T-helper 17 cell (primary cell): ENCODE results near the gene GHRL. TPM values are rescaled to one million over a fixed set of nuclear protein-coding genes. Genes with fewer than 3 reads are reported as not detected.
"Not testable (repeated sequence)": the region's sequence is repeated elsewhere in the genome, so short reads cannot be mapped to it uniquely, and the experiment has no call there.

Experiments used
- ATAC-seq: fragments of 150-1000 bp; cut with Tn5 transposase; 2 replicates; pipeline ENCODE4 v1.10.0; 2021; ENCODE audit warnings: mild to moderate bottlenecking, moderate library complexity
- DNase-seq, 3 donors: peaks; one replicate each; pipeline versions ENCODE4 v3.0.0 to v3.0.0-alpha.2; 2020 to 2021
- H3K9me3 ChIP-seq: one replicate; pipeline ENCODE4 v1.7.0; 2013; ENCODE audit warnings: low read length, mild to moderate bottlenecking; ENCODE audit not compliant: control insufficient read depth, poor library complexity, severe bottlenecking
- H3K27ac Mint-ChIP-seq: one replicate; pipeline ENCODE4 v1.8.0; 2022; ENCODE audit warnings: mild to moderate bottlenecking, moderate library complexity, mixed read lengths
- H3K27me3 Mint-ChIP-seq: one replicate; pipeline ENCODE4 v1.8.0; 2022; ENCODE audit warnings: mixed read lengths
- H3K36me3 Mint-ChIP-seq: one replicate; pipeline ENCODE4 v1.8.0; 2022; ENCODE audit warnings: low read depth, mixed read lengths
- H3K4me1 Mint-ChIP-seq: one replicate; pipeline ENCODE4 v1.8.0; 2022; ENCODE audit warnings: mild to moderate bottlenecking, mixed read lengths
- H3K4me3 Mint-ChIP-seq: one replicate; pipeline ENCODE4 v1.8.0; 2022; ENCODE audit warnings: mild to moderate bottlenecking, moderate library complexity, mixed read lengths
- total RNA-seq, 4 donors: library from RNA in 2 of 4; stranded (reverse) in 2 of 4; gene quantifications; one replicate each; pipeline ENCODE4 v1.2.3 and lab custom pipeline; 2022 to 2026

GHRL gene
- total RNA-seq, 2 donors from 2014 or later: 0.73 to 0.85 TPM

DNA sequence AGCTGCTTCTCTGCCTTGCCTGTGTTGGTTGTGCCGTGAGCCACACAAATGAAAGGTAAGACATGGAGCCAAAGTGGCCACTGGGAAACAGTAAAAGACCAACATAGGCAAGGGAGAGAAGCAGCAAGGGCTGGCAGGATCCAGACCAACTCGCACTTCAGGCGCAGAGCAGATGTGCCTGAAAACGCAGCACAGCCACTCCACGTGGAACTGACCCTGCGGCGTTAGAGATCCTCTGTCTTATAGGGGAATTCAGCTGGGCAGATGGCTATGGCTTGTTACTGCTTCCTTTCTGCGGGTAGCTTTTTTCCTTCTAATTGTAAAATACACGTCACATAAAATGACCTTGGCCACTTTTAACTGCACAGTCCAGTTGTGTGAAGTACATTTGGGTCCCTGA lies 10.4 kb upstream of the GHRL start:
- Mint-ChIP-seq H3K36me3 (peaks cover 3% of the 10 kb centered on the region), H3K27me3 (no peaks in the 10 kb centered on the region), H3K27ac (no peak overlapping the region), H3K4me1 (peaks cover 8% of the 10 kb centered on the region), H3K4me3 (no peak overlapping the region)
- DNase-seq (no peak), ATAC-seq (no peak)
- H3K9me3 ChIP-seq: no peaks in the 10 kb centered on the region

GRCh38 chr3:10300087-10300486 lies 7.3 kb upstream of the GHRL start:
- DNase-seq (no peak), ATAC-seq (no peak)
- peak overlapping the region; percentile 93 for H3K27ac Mint-ChIP-seq
- H3K4me3 Mint-ChIP-seq: no peak overlapping the region
- peaks cover 3% of the 10 kb centered on the region for H3K4me1 Mint-ChIP-seq
- H3K27me3 Mint-ChIP-seq: no peaks in the 10 kb centered on the region
- H3K36me3 Mint-ChIP-seq: peaks cover 2% of the 10 kb centered on the region
- no peaks in the 10 kb centered on the region for H3K9me3 ChIP-seq

- peaks cover 2% of the 10 kb centered on the region for H3K36me3 Mint-ChIP-seq
- H3K4me3 Mint-ChIP-seq: no peak overlapping the region
- H3K9me3 ChIP-seq: no peaks in the 10 kb centered on the region
- peak overlapping the region; percentile 93 for H3K27ac Mint-ChIP-seq
- no peaks in the 10 kb centered on the region for H3K27me3 Mint-ChIP-seq
- ATAC-seq: no peak
- no peak for DNase-seq
- H3K4me1 Mint-ChIP-seq: peaks cover 6% of the 10 kb centered on the region
Observed at GRCh38 chr3:10299679-10300078, 6.9 kb upstream of the GHRL start.

- Mint-ChIP-seq H3K27me3 (no peaks in the 10 kb centered on the region), H3K36me3 (peaks cover 4% of the 10 kb centered on the region), H3K4me1 (peaks cover 8% of the 10 kb centered on the region), H3K4me3 (no peak overlapping the region), H3K27ac (peak overlapping the region; percentile 93)
- no peaks in the 10 kb centered on the region for H3K9me3 ChIP-seq
- DNase-seq (no peak), ATAC-seq (no peak)
Observed at GRCh38 chr3:10299175-10299574, 6.4 kb upstream of the GHRL start.

DNA sequence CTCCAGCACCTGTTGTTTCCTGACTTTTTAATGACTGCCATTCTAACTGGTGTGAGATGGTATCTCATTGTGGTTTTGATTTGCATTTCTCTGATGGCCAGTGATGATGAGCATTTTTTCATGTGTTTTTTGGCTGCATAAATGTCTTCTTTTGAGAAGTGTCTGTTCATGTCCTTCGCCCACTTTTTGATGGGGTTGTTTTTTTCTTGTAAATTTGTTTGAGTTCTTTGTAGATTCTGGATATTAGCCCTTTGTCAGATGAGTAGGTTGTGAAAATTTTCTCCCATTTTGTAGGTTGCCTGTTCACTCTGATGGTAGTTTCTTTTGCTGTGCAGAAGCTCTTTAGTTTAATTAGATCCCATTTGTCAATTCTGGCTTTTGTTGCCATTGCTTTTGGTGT lies 5.3 kb upstream of the GHRL start:
- H3K27ac Mint-ChIP-seq, H3K27me3 Mint-ChIP-seq, ATAC-seq, DNase-seq, H3K36me3 Mint-ChIP-seq, H3K4me3 Mint-ChIP-seq, H3K9me3 ChIP-seq: not testable (repeated sequence)
- H3K4me1 Mint-ChIP-seq: peaks cover 11% of the 10 kb centered on the region

DNA sequence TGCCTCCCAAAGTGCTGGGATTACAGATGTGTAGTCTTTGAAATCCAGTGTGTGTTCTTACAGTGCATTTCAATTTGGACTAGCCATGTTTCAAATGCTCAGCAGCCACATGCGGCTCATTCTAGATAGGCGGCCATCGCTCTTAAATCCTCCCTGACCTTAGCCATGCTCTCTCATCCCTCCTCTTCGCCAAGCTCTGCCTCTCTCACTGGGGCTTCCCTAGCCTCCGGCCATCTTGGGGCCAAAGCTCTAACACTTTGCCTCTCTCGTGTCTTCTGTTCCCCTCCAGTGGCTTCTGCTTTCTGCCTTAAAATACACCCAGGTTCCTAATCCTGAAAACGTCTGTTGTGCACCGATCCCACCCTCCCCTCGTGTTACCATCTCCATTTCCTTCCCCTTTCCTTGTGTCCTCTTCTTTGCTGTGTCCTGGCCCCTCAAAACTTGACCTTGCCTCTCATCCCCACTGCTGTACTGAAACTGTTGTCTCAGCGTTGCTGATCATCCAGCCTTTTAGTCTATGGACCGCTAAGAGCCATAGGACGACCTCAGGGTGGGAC lies 1.4 kb upstream of the GHRL start:
- no peak for ATAC-seq
- H3K9me3 ChIP-seq: no peaks in the 10 kb centered on the region
- H3K27me3 Mint-ChIP-seq: no peaks in the 10 kb centered on the region
- H3K27ac Mint-ChIP-seq: no peak overlapping the region
- H3K4me1 Mint-ChIP-seq: peaks cover 11% of the 10 kb centered on the region
- DNase-seq: no peak
- H3K4me3 Mint-ChIP-seq: no peak overlapping the region
- H3K36me3 Mint-ChIP-seq: peaks cover 5% of the 10 kb centered on the region

- Mint-ChIP-seq H3K4me1 (peaks cover 16% of the 10 kb centered on the region), H3K4me3 (peak overlapping the region; percentile 28), H3K36me3 (peaks cover 8% of the 10 kb centered on the region), H3K27ac (peak overlapping the region; percentile 51), H3K27me3 (no peaks in the 10 kb centered on the region)
- DNase-seq (no peak), ATAC-seq (no peak)
- no peaks in the 10 kb centered on the region for H3K9me3 ChIP-seq
Observed at GRCh38 chr3:10291641-10292040, 1.1 kb downstream of the GHRL start.

- Mint-ChIP-seq H3K36me3 (peaks cover 6% of the 10 kb centered on the region), H3K27ac (peak overlapping the region; percentile 51), H3K4me3 (no peak overlapping the region), H3K27me3 (no peaks in the 10 kb centered on the region), H3K4me1 (peaks cover 16% of the 10 kb centered on the region)
- no peaks in the 10 kb centered on the region for H3K9me3 ChIP-seq
- no peak for DNase-seq
- ATAC-seq: no peak
Observed at GRCh38 chr3:10290481-10291176, 2.1 kb downstream of the GHRL start.

DNA sequence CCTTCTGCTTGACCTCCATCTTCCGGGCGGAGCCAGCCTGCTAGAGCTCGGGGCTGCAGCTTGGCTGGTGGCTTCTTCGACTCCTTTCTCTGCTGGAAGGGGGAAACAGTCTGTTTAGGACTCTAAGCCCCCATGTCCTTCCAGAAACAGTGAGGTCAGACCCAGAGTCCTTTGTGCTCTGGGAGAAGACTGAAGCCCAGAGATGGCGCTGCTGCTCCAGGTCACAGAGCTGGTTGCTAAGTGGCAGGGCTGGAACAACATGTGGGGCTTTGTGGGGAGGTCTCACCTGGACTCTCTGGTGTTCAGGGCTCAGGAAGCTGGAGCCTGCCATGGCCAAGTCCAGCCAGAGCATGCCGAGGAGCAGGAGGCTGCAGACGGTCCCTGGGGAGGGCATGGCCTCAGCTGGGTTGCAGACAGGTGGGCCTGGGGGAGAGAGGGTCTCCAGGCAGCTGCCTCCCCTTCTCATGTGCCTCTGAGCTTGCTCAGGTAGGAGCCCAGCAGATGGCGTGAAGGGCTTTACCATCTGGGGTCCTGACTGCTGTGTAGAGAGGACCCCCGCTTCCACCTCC lies 2.9 kb downstream of the GHRL start:
- Mint-ChIP-seq H3K36me3 (peaks cover 6% of the 10 kb centered on the region), H3K4me1 (peaks cover 20% of the 10 kb centered on the region), H3K4me3 (no peak overlapping the region), H3K27me3 (no peaks in the 10 kb centered on the region), H3K27ac (peak overlapping the region; percentile 41)
- no peaks in the 10 kb centered on the region for H3K9me3 ChIP-seq
- DNase-seq (no peak), ATAC-seq (no peak)

- no peak for ATAC-seq
- DNase-seq: no peak
- Mint-ChIP-seq H3K27me3 (no peaks in the 10 kb centered on the region), H3K4me3 (no peak overlapping the region), H3K36me3 (peaks cover 3% of the 10 kb centered on the region), H3K4me1 (peaks cover 23% of the 10 kb centered on the region), H3K27ac (peak overlapping the region; percentile 41)
- no peaks in the 10 kb centered on the region for H3K9me3 ChIP-seq
Observed at GRCh38 chr3:10289077-10289476, 3.7 kb downstream of the GHRL start.

DNA sequence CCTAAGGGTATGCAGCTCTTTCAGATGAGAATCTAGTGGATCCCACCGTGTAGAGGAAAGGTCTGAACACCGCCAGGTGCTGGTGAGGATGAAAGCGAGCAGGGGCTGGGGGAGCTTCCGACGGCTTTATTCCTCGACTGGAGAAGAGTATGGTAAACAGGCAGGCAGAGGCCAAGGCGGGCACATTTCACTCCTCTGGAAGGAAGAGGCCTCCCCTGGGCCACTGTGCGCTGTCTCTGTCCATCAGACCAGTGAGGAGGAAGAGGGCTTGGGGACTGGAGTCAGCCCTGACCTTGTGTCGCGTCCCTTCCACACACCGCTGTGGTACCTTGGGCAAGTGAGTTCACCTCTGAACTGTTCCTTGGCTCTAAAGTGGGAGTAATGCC lies 4.2 kb downstream of the GHRL start:
- H3K36me3 Mint-ChIP-seq: peaks cover 3% of the 10 kb centered on the region
- no peak overlapping the region for H3K27ac Mint-ChIP-seq
- peaks cover 23% of the 10 kb centered on the region for H3K4me1 Mint-ChIP-seq
- H3K27me3 Mint-ChIP-seq: no peaks in the 10 kb centered on the region
- no peak overlapping the region for H3K4me3 Mint-ChIP-seq
- ATAC-seq (no peak), DNase-seq (no peak)
- no peaks in the 10 kb centered on the region for H3K9me3 ChIP-seq

DNA sequence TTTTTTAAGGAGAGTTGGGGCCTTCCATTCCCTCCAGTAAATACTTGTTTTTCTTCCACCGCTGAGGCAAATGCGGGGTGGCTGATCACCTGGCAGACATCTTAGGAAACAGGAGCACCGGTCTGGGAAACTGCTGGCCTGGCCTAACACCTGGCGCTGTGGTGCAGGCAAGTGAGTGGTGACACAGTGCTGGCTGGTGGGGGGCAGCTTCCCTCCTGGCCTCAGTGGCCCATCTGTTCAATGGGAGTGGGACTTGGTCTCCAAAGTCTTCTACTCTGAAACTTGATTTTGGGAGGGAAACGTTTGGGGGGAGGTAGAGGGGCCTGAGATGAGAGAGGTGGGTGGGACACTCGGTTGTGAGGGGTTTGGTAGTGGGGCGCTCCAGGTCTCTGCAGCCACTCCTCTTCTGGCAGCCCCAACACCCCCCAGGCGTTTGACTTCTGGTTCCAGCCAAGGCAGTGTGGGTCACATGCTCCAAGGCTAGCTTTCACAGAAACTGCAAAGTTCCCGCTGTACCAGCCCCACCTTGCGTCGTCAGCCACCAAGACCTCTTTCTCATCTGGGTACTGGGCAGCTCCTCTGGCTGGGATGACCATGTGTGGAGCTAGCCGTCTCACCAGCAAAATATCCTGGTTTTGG lies 4.7 kb downstream of the GHRL start:
- Mint-ChIP-seq H3K27ac (no peak overlapping the region), H3K4me1 (peaks cover 23% of the 10 kb centered on the region), H3K36me3 (peaks cover 3% of the 10 kb centered on the region), H3K4me3 (no peak overlapping the region), H3K27me3 (no peaks in the 10 kb centered on the region)
- H3K9me3 ChIP-seq: no peaks in the 10 kb centered on the region
- DNase-seq: no peak
- no peak for ATAC-seq

- DNase-seq (peak in 1 of 3 donors; percentile 38), ATAC-seq (no peak)
- Mint-ChIP-seq H3K4me1 (peaks cover 20% of the 10 kb centered on the region), H3K4me3 (no peak overlapping the region), H3K27ac (peak overlapping the region; percentile 93), H3K36me3 (peaks cover 3% of the 10 kb centered on the region), H3K27me3 (no peaks in the 10 kb centered on the region)
- no peaks in the 10 kb centered on the region for H3K9me3 ChIP-seq
Observed at GRCh38 chr3:10286596-10287295, 6.0 kb downstream of the GHRL start.
